Peyer's patch (tissue), 4 donors: Measurements from ENCODE around the gene DIO3.

Source experiments
- CTCF ChIP-seq, 6 experiments: fragments of 450-650 bp in 4 of 6; fragments of 200-600 bp in 2 of 6; sonication (generic) in 1 of 6; IDR thresholded peaks; one replicate each; pipeline ENCODE4 v1.5.1; 2017 to 2019; ENCODE audit warnings: antibody characterized with exemption in 6 of 6, mild to moderate bottlenecking in 3 of 6, moderate library complexity in 1 of 6
- POLR2A ChIP-seq, 2 donors: fragments of 450-650 bp; IDR thresholded peaks; one replicate each; pipeline ENCODE4 v1.5.1; 2017; ENCODE audit warnings: antibody characterized with exemption in 2 of 2, mild to moderate bottlenecking in 2 of 2, moderate library complexity in 2 of 2

GRCh38 chr14:101559250-101559623 lies 2.1 kb upstream of the DIO3 start:
- TF ChIP-seq CTCF (IDR thresholded peaks at IDR 0.05) (no peak), POLR2A (IDR thresholded peaks at IDR 0.05) (no peak)
